Astrocyte (in vitro differentiated cells and primary cell): Measurements from ENCODE around the gene FUNDC2. TPM values are rescaled to one million over a fixed set of nuclear protein-coding genes. Genes with fewer than 3 reads are reported as not detected.

ENCODE experiments used
- DNase-seq: peaks from one replicate; pipeline ENCODE4 v3.0.0-alpha.2; 2010; ENCODE audit warnings: low read depth
- FAIRE-seq: peaks from 2 replicates; lab custom pipeline; 2011; peaks lifted over from hg19 to GRCh38; lab: Jason Lieb, UNC
- H2AFZ ChIP-seq: 2 replicates; pipeline ENCODE4 v1.6.0; 2012; ENCODE audit warnings: low read depth, low read length, inconsistent platforms
- H3K27ac ChIP-seq: 2 replicates; pipeline ENCODE4 v1.5.1; 2011; ENCODE audit warnings: low read depth, low read length, inconsistent platforms
- H3K27me3 ChIP-seq: 2 replicates; pipeline ENCODE4 v1.6.0; 2011; ENCODE audit warnings: low read length, inconsistent platforms; ENCODE audit not compliant: insufficient read depth
- H3K36me3 ChIP-seq: 2 replicates; pipeline ENCODE4 v1.5.1; 2011; ENCODE audit warnings: low read length, inconsistent platforms; ENCODE audit not compliant: insufficient read depth
- H3K4me1 ChIP-seq: 2 replicates; pipeline ENCODE4 v1.5.1; 2011; ENCODE audit warnings: low read length, inconsistent platforms; ENCODE audit not compliant: insufficient read depth
- H3K4me2 ChIP-seq: 2 replicates; pipeline ENCODE4 v1.6.0; 2012; ENCODE audit warnings: low read length, inconsistent platforms
- H3K4me3 ChIP-seq: 2 replicates; pipeline ENCODE4 v1.5.1; 2011; ENCODE audit warnings: low read depth, mild to moderate bottlenecking, low read length, inconsistent platforms; ENCODE audit not compliant: insufficient read depth
- H3K79me2 ChIP-seq: 2 replicates; pipeline ENCODE4 v1.6.0; 2012; ENCODE audit warnings: mild to moderate bottlenecking, low read length, inconsistent platforms; ENCODE audit not compliant: insufficient read depth
- H3K9ac ChIP-seq: 2 replicates; pipeline ENCODE4 v1.6.0; 2012; ENCODE audit warnings: mild to moderate bottlenecking, low read length, inconsistent platforms
- H3K9me3 ChIP-seq: 2 replicates; pipeline ENCODE4 v1.5.1; 2012; ENCODE audit warnings: low read depth, mild to moderate bottlenecking, low read length, inconsistent platforms; ENCODE audit not compliant: insufficient read depth
- H4K20me1 ChIP-seq: 2 replicates; pipeline ENCODE4 v1.6.0; 2012; ENCODE audit warnings: low read length, inconsistent platforms; ENCODE audit not compliant: insufficient read depth
- H3K27ac Mint-ChIP-seq: one replicate; pipeline ENCODE4 v1.8.0; 2021; ENCODE audit warnings: mild to moderate bottlenecking, mixed read lengths; ENCODE audit not compliant: unreplicated experiment
- H3K27me3 Mint-ChIP-seq: one replicate; pipeline ENCODE4 v1.8.0; 2021; ENCODE audit warnings: low read depth, mixed read lengths; ENCODE audit not compliant: unreplicated experiment
- H3K36me3 Mint-ChIP-seq: one replicate; pipeline ENCODE4 v1.8.0; 2021; ENCODE audit warnings: low read depth, mixed read lengths; ENCODE audit not compliant: unreplicated experiment
- H3K4me1 Mint-ChIP-seq: one replicate; pipeline ENCODE4 v1.8.0; 2021; ENCODE audit warnings: low read depth, mixed read lengths; ENCODE audit not compliant: unreplicated experiment
- H3K4me3 Mint-ChIP-seq: one replicate; pipeline ENCODE4 v1.8.0; 2021; ENCODE audit warnings: mild to moderate bottlenecking, moderate library complexity, mixed read lengths; ENCODE audit not compliant: unreplicated experiment
- H3K9me3 Mint-ChIP-seq: one replicate; pipeline ENCODE4 v1.8.0; 2021; ENCODE audit warnings: mild to moderate bottlenecking, mixed read lengths; ENCODE audit not compliant: unreplicated experiment
- CTCF ChIP-seq: IDR thresholded peaks from 2 replicates; pipeline ENCODE4 v1.5.1; 2011; ENCODE audit warnings: low read depth, mild to moderate bottlenecking, inconsistent platforms, low read length, moderate library complexity; ENCODE audit not compliant: insufficient read depth
- EZH2 ChIP-seq: IDR thresholded peaks from 2 replicates; pipeline ENCODE4 v1.6.1; 2012; ENCODE audit warnings: mild to moderate bottlenecking, low read length, inconsistent platforms; ENCODE audit not compliant: insufficient read depth
- total RNA-seq: library from RNA; stranded (reverse); gene quantifications from 2 replicates; pipeline ENCODE4 v1.2.1, GENCODE V29; 2021

FUNDC2 gene
- total RNA-seq, 1 donor from 2014 or later = 49.5 TPM

GRCh38 chrX:155070975-155071693 is 44.5 kb downstream of the FUNDC2 start, which contains the start of the genes BRCC3, CMC4 and MTCP1:
Gene BRCC3 (plus strand): TSS chrX:155071508. CDS start chrX:155071528, 20 bp downstream.
Gene CMC4 (minus strand): TSS chrX:155071136. CDS start chrX:155064023, 7,113 bp downstream.
Gene MTCP1 (minus strand): TSS chrX:155071136. CDS start chrX:155066010, 5,126 bp downstream.
- no peak for TF ChIP-seq EZH2
- no peak for TF ChIP-seq CTCF
- Histone ChIP-seq H3K9ac (peak within 1 kb of the TSS; percentile 90), H4K20me1 (no peaks in the 10 kb centered on the region), H3K27me3 (no peaks in the 10 kb centered on the region), H3K4me3 (peak within 1 kb of the TSS; percentile 90), H3K27ac (peak within 1 kb of the TSS; percentile 78), H3K9me3 (no peaks in the 10 kb centered on the region), H2AFZ (peak within 1 kb of the TSS; percentile 87), H3K4me2 (peak within 1 kb of the TSS; percentile 93), H3K79me2 (peaks cover 56% of the 10 kb centered on the region), H3K36me3 (no peaks in the 10 kb centered on the region), H3K4me1 (peaks cover 13% of the 10 kb centered on the region)
- H3K9me3 Mint-ChIP-seq = no peaks in the 10 kb centered on the region
- FAIRE-seq (no peak), DNase-seq (peak; percentile 53)
- H3K4me3 Mint-ChIP-seq = peak within 1 kb of the TSS; percentile 94
- peak within 1 kb of the TSS; percentile 72 for H3K27ac Mint-ChIP-seq
- H3K4me1 Mint-ChIP-seq = peaks cover 7% of the 10 kb centered on the region
- no peaks in the 10 kb centered on the region for H3K36me3 Mint-ChIP-seq
- H3K27me3 Mint-ChIP-seq = no peaks in the 10 kb centered on the region

- peak overlapping the region; percentile 90 for H3K9ac ChIP-seq
- no peaks in the 10 kb centered on the region for H3K9me3 ChIP-seq
- Mint-ChIP-seq H3K4me3 (peak overlapping the region; percentile 94), H3K9me3 (no peaks in the 10 kb centered on the region), H3K4me1 (peaks cover 7% of the 10 kb centered on the region), H3K27ac (peak overlapping the region; percentile 62), H3K27me3 (no peaks in the 10 kb centered on the region), H3K36me3 (no peaks in the 10 kb centered on the region)
- H3K27ac ChIP-seq = peak overlapping the region; percentile 66
- H3K79me2 ChIP-seq = peaks cover 50% of the 10 kb centered on the region
- peak overlapping the region; percentile 93 for H3K4me2 ChIP-seq
- peak overlapping the region; percentile 87 for H2AFZ ChIP-seq
- peaks cover 13% of the 10 kb centered on the region for H3K4me1 ChIP-seq
- TF ChIP-seq EZH2 = no peak
- no peak for TF ChIP-seq CTCF
- no peak for DNase-seq
- FAIRE-seq = peak; percentile 62
- no peaks in the 10 kb centered on the region for H3K27me3 ChIP-seq
- no peaks in the 10 kb centered on the region for H4K20me1 ChIP-seq
- peaks cover 3% of the 10 kb centered on the region for H3K36me3 ChIP-seq
- H3K4me3 ChIP-seq = peak overlapping the region; percentile 90
These were observed 45.1 kb downstream of the FUNDC2 start for GRCh38 chrX:155071694-155072280.
